WI38 (cell line): ENCODE data around the gene IRS1.

Source experiments
- H3K4me3 ChIP-seq: 2 replicates; pipeline ENCODE4 v1.5.1; 2011; ENCODE audit warnings: low read depth, mild to moderate bottlenecking, control low read depth, low read length
- CTCF ChIP-seq: IDR thresholded peaks from 2 replicates; pipeline ENCODE4 v1.5.1; 2012; ENCODE audit warnings: low read depth, mild to moderate bottlenecking, control low read depth, low read length

IRS1 gene

GRCh38 chr2:226739545-226740030 is 60.0 kb downstream of the IRS1 start:
- H3K4me3 ChIP-seq, result no peak overlapping the region
- no peak for TF ChIP-seq CTCF

- no peak overlapping the region for H3K4me3 ChIP-seq
- TF ChIP-seq CTCF, result no peak
These were observed 60.6 kb downstream of the IRS1 start for GRCh38 chr2:226738821-226739544.

GRCh38 chr2:226738191-226738820 is 61.3 kb downstream of the IRS1 start:
- TF ChIP-seq CTCF, result no peak
- H3K4me3 ChIP-seq, result no peak overlapping the region

- TF ChIP-seq CTCF, result no peak
- H3K4me3 ChIP-seq, result no peak overlapping the region
These were observed 63.2 kb downstream of the IRS1 start for GRCh38 chr2:226736382-226736781.

- TF ChIP-seq CTCF, result no peak
- H3K4me3 ChIP-seq, result no peak overlapping the region
These were observed 65.6 kb downstream of the IRS1 start for GRCh38 chr2:226733927-226734564.

GRCh38 chr2:226733189-226733858 is 66.3 kb downstream of the IRS1 start:
- no peak overlapping the region for H3K4me3 ChIP-seq
- no peak for TF ChIP-seq CTCF
